T-helper 2 cell treated with Interferon-gamma antibody and Interleukin-4, amounts not matched to agents 100 ng/mL and 5 ng/mL, for 36 hours (primary cell): Measurements from ENCODE around the gene CCDC141. TPM values are rescaled to one million over a fixed set of nuclear protein-coding genes. Genes with fewer than 3 reads are reported as not detected.
"Not testable (repeated sequence)": the region's sequence is repeated elsewhere in the genome, so short reads cannot be mapped to it uniquely, and the experiment has no call there.

ENCODE experiments used
- intact Hi-C: fragments of 100-400 bp; cut with micrococcal nuclease; formaldehyde crosslinking; loops from one replicate; pipeline ENCODE4 v1.15.1; 2023
- total RNA-seq: library from RNA; stranded (reverse); gene quantifications from 2 replicates; pipeline ENCODE4 v1.2.3, GENCODE V29; 2022

Gene CCDC141
- total RNA-seq, 1 donor from 2014 or later = 14.5 TPM

GRCh38 chr2:179037807-179038206 lies 12.1 kb downstream of the CCDC141 start:
- intact Hi-C loops = loop anchor here (10.0 kb wide), 1 partner anchor 217 kb away; no protein-coding TSS in a partner anchor

- intact Hi-C loops = loop anchor here (10.0 kb wide), 1 partner anchor 218 kb away; no protein-coding TSS in a partner anchor
Measured at GRCh38 chr2:179036353-179036905, 13.5 kb downstream of the CCDC141 start.

- intact Hi-C loops = loop anchor here (1.0 to 10.0 kb wide), 5 partner anchors 17 to 223 kb away; no protein-coding TSS in a partner anchor
Measured at GRCh38 chr2:179031731-179032408, 18.1 kb downstream of the CCDC141 start.

- intact Hi-C loops = no loop called here
Measured at GRCh38 chr2:179024445-179024844, 25.5 kb downstream of the CCDC141 start.

- intact Hi-C loops = no loop called here
Measured at GRCh38 chr2:179022685-179023084, 27.3 kb downstream of the CCDC141 start.

GRCh38 chr2:179021258-179021657 lies 28.7 kb downstream of the CCDC141 start:
- intact Hi-C loops = no loop called here

- intact Hi-C loops = no loop called here
Measured at GRCh38 chr2:179020156-179020750, 29.7 kb downstream of the CCDC141 start.

- intact Hi-C loops = no loop called here
Measured at GRCh38 chr2:179019260-179019659, 30.7 kb downstream of the CCDC141 start.

- intact Hi-C loops = no loop called here
Measured at GRCh38 chr2:179017773-179018357, 32.1 kb downstream of the CCDC141 start.

- intact Hi-C loops = not testable (repeated sequence)
Measured at GRCh38 chr2:179014189-179014588, 35.7 kb downstream of the CCDC141 start.

GRCh38 chr2:179005976-179006375 lies 44.0 kb downstream of the CCDC141 start:
- intact Hi-C loops = no loop called here

- intact Hi-C loops = no loop called here
Measured at GRCh38 chr2:178999476-178999875, 50.5 kb downstream of the CCDC141 start.

- intact Hi-C loops = no loop called here
Measured at GRCh38 chr2:178998539-178998938, 51.4 kb downstream of the CCDC141 start.

GRCh38 chr2:178997477-178997876 lies 52.5 kb downstream of the CCDC141 start:
- intact Hi-C loops = no loop called here

GRCh38 chr2:178997067-178997466 lies 52.9 kb downstream of the CCDC141 start:
- intact Hi-C loops = no loop called here

- intact Hi-C loops = no loop called here
Measured at GRCh38 chr2:178994264-178994663, 55.7 kb downstream of the CCDC141 start.

GRCh38 chr2:178993788-178994187 lies 56.1 kb downstream of the CCDC141 start:
- intact Hi-C loops = no loop called here

GRCh38 chr2:178992719-178993118 lies 57.2 kb downstream of the CCDC141 start:
- intact Hi-C loops = not testable (repeated sequence)

- intact Hi-C loops = no loop called here
Measured at GRCh38 chr2:178990533-178991241, 59.2 kb downstream of the CCDC141 start.

GRCh38 chr2:178989424-178989823 lies 60.5 kb downstream of the CCDC141 start:
- intact Hi-C loops = not testable (repeated sequence)

GRCh38 chr2:178982652-178983051 lies 67.3 kb downstream of the CCDC141 start:
- intact Hi-C loops = not testable (repeated sequence)

- intact Hi-C loops = no loop called here
Measured at GRCh38 chr2:178980815-178981214, 69.1 kb downstream of the CCDC141 start.
